OCI-LY3 (cell line): ENCODE results near the gene TRIM67.

Experiments used
- CTCF ChIP-seq: fragments of 200-600, 300-600 bp; sonication (generic); IDR thresholded peaks from 2 replicates; pipeline ENCODE4 v1.5.1; 2014; ENCODE audit warnings: antibody characterized with exemption, low read length, low read depth
- EZH2phosphoT487 ChIP-seq: fragments of 200-600 bp; shearing (Covaris generic); IDR thresholded peaks from 2 replicates; pipeline ENCODE4 v1.6.1; 2018; ENCODE audit warnings: antibody characterized with exemption, mixed run types, low read depth

- TF ChIP-seq CTCF (no peak), EZH2phosphoT487 (no peak)
Observed at GRCh38 chr1:231177226-231177625, 15.4 kb downstream of the TRIM67 start.
